Astrocyte (in vitro differentiated cells and primary cell): Measurements from ENCODE around the gene OPA3. TPM values are rescaled to one million over a fixed set of nuclear protein-coding genes. Genes with fewer than 3 reads are reported as not detected.

ENCODE experiments used
- DNase-seq: peaks from one replicate; pipeline ENCODE4 v3.0.0-alpha.2; 2010; ENCODE audit warnings: low read depth
- FAIRE-seq: peaks from 2 replicates; lab custom pipeline; 2011; peaks lifted over from hg19 to GRCh38; lab: Jason Lieb, UNC
- H2AFZ ChIP-seq: 2 replicates; pipeline ENCODE4 v1.6.0; 2012; ENCODE audit warnings: low read depth, low read length, inconsistent platforms
- H3K27ac ChIP-seq: 2 replicates; pipeline ENCODE4 v1.5.1; 2011; ENCODE audit warnings: low read depth, low read length, inconsistent platforms
- H3K27me3 ChIP-seq: 2 replicates; pipeline ENCODE4 v1.6.0; 2011; ENCODE audit warnings: low read length, inconsistent platforms; ENCODE audit not compliant: insufficient read depth
- H3K36me3 ChIP-seq: 2 replicates; pipeline ENCODE4 v1.5.1; 2011; ENCODE audit warnings: low read length, inconsistent platforms; ENCODE audit not compliant: insufficient read depth
- H3K4me1 ChIP-seq: 2 replicates; pipeline ENCODE4 v1.5.1; 2011; ENCODE audit warnings: low read length, inconsistent platforms; ENCODE audit not compliant: insufficient read depth
- H3K4me2 ChIP-seq: 2 replicates; pipeline ENCODE4 v1.6.0; 2012; ENCODE audit warnings: low read length, inconsistent platforms
- H3K4me3 ChIP-seq: 2 replicates; pipeline ENCODE4 v1.5.1; 2011; ENCODE audit warnings: low read depth, mild to moderate bottlenecking, low read length, inconsistent platforms; ENCODE audit not compliant: insufficient read depth
- H3K79me2 ChIP-seq: 2 replicates; pipeline ENCODE4 v1.6.0; 2012; ENCODE audit warnings: mild to moderate bottlenecking, low read length, inconsistent platforms; ENCODE audit not compliant: insufficient read depth
- H3K9ac ChIP-seq: 2 replicates; pipeline ENCODE4 v1.6.0; 2012; ENCODE audit warnings: mild to moderate bottlenecking, low read length, inconsistent platforms
- H3K9me3 ChIP-seq: 2 replicates; pipeline ENCODE4 v1.5.1; 2012; ENCODE audit warnings: low read depth, mild to moderate bottlenecking, low read length, inconsistent platforms; ENCODE audit not compliant: insufficient read depth
- H4K20me1 ChIP-seq: 2 replicates; pipeline ENCODE4 v1.6.0; 2012; ENCODE audit warnings: low read length, inconsistent platforms; ENCODE audit not compliant: insufficient read depth
- H3K27ac Mint-ChIP-seq: one replicate; pipeline ENCODE4 v1.8.0; 2021; ENCODE audit warnings: mild to moderate bottlenecking, mixed read lengths; ENCODE audit not compliant: unreplicated experiment
- H3K27me3 Mint-ChIP-seq: one replicate; pipeline ENCODE4 v1.8.0; 2021; ENCODE audit warnings: low read depth, mixed read lengths; ENCODE audit not compliant: unreplicated experiment
- H3K36me3 Mint-ChIP-seq: one replicate; pipeline ENCODE4 v1.8.0; 2021; ENCODE audit warnings: low read depth, mixed read lengths; ENCODE audit not compliant: unreplicated experiment
- H3K4me1 Mint-ChIP-seq: one replicate; pipeline ENCODE4 v1.8.0; 2021; ENCODE audit warnings: low read depth, mixed read lengths; ENCODE audit not compliant: unreplicated experiment
- H3K4me3 Mint-ChIP-seq: one replicate; pipeline ENCODE4 v1.8.0; 2021; ENCODE audit warnings: mild to moderate bottlenecking, moderate library complexity, mixed read lengths; ENCODE audit not compliant: unreplicated experiment
- H3K9me3 Mint-ChIP-seq: one replicate; pipeline ENCODE4 v1.8.0; 2021; ENCODE audit warnings: mild to moderate bottlenecking, mixed read lengths; ENCODE audit not compliant: unreplicated experiment
- EZH2 ChIP-seq: IDR thresholded peaks from 2 replicates; pipeline ENCODE4 v1.6.1; 2012; ENCODE audit warnings: mild to moderate bottlenecking, low read length, inconsistent platforms; ENCODE audit not compliant: insufficient read depth
- total RNA-seq: library from RNA; stranded (reverse); gene quantifications from 2 replicates; pipeline ENCODE4 v1.2.1, GENCODE V29; 2021
- TF ChIP-seq, protein P1 (sequence below): IDR thresholded peaks from 2 replicates; pipeline ENCODE4 v1.5.1; 2011; ENCODE audit warnings: low read depth, mild to moderate bottlenecking, inconsistent platforms, low read length, moderate library complexity; ENCODE audit not compliant: insufficient read depth

The OPA3 gene
- total RNA-seq, 1 donor from 2014 or later: 12.8 TPM

DNA sequence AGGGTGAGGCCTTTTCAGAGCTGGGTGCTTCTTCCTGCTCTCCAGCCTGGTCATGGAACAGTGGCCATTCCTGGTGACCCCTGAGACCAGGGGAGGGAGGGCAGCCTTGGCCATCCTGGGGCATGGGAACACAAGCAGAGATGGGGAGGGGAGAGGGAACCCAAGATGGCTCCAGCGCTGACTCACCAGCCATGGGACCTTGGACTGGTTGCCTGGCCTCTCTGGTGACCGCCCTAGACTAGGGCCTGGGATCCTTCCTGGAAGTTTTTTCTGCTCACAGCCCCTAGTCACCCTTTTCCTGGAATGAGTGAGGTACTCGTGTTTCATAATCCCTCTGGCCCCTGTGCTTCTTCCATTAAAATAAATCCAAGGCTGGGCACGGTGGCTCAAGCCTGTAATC, 3.3 kb upstream of the OPA3 start:
- Mint-ChIP-seq H3K4me1 (peaks cover 2% of the 10 kb centered on the region), H3K36me3 (no peaks in the 10 kb centered on the region), H3K27ac (no peak overlapping the region), H3K27me3 (peaks cover 4% of the 10 kb centered on the region), H3K9me3 (peaks cover 2% of the 10 kb centered on the region), H3K4me3 (no peak overlapping the region)
- Histone ChIP-seq H3K9me3 (no peaks in the 10 kb centered on the region), H3K27me3 (no peaks in the 10 kb centered on the region), H3K27ac (no peak overlapping the region), H3K4me1 (peaks cover 9% of the 10 kb centered on the region), H3K79me2 (peaks cover 12% of the 10 kb centered on the region), H3K9ac (no peak overlapping the region), H4K20me1 (no peaks in the 10 kb centered on the region), H2AFZ (no peak overlapping the region), H3K4me2 (no peak overlapping the region), H3K36me3 (no peaks in the 10 kb centered on the region), H3K4me3 (no peak overlapping the region)
- DNase-seq (no peak), FAIRE-seq (no peak)
- TF ChIP-seq, protein P1, sequence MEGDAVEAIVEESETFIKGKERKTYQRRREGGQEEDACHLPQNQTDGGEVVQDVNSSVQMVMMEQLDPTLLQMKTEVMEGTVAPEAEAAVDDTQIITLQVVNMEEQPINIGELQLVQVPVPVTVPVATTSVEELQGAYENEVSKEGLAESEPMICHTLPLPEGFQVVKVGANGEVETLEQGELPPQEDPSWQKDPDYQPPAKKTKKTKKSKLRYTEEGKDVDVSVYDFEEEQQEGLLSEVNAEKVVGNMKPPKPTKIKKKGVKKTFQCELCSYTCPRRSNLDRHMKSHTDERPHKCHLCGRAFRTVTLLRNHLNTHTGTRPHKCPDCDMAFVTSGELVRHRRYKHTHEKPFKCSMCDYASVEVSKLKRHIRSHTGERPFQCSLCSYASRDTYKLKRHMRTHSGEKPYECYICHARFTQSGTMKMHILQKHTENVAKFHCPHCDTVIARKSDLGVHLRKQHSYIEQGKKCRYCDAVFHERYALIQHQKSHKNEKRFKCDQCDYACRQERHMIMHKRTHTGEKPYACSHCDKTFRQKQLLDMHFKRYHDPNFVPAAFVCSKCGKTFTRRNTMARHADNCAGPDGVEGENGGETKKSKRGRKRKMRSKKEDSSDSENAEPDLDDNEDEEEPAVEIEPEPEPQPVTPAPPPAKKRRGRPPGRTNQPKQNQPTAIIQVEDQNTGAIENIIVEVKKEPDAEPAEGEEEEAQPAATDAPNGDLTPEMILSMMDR: no peak
- TF ChIP-seq EZH2: no peak

DNA sequence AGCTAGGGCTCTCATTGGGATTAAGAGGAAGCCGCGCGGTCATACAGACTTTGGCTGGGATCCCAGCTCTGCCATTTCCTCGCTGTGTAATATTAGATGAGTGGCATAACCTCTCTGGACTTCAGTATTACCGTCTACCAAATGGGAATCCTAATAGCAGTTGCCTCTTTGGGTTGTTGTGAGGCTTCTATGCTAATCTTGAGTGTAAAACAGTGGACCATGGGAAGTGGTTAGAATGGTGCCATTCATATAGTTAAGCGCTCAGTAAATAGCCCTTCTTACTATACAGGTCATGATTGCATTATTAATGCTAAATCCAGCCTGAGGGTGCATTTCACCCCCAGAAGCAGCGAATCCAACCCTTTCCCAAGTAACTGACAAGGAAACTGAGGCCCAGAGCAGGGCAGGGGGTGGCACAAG, 566 bp upstream of the OPA3 start:
- peaks cover 23% of the 10 kb centered on the region for H3K79me2 ChIP-seq
- no peaks in the 10 kb centered on the region for H3K9me3 ChIP-seq
- H4K20me1 ChIP-seq: no peaks in the 10 kb centered on the region

DNA sequence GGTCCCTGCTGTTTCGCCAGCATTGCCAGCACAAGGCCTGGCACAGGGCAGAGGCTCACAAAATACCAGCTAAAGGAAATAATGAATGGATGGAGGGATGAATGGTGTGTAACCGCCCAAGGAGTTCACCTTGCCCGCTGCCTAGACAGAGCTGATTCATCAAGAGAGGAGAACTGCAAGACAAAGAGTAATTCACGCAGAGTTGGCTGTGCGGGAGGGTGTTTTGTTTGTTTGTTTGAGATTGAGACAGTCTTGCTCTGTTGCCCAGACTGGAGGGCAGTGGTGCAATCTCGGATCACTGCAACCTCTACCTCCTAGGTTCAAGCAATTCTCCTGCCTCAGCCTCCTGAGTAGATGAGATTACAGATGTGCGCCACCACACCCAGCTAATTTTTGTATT, 3.0 kb downstream of the OPA3 start:
- no peak overlapping the region for H3K4me2 ChIP-seq
- H3K27ac ChIP-seq: no peak overlapping the region
- no peaks in the 10 kb centered on the region for H3K36me3 ChIP-seq
- FAIRE-seq: no peak
- H3K79me2 ChIP-seq: peaks cover 27% of the 10 kb centered on the region
- Mint-ChIP-seq H3K9me3 (no peaks in the 10 kb centered on the region), H3K36me3 (no peaks in the 10 kb centered on the region), H3K4me1 (peaks cover 21% of the 10 kb centered on the region), H3K4me3 (no peak overlapping the region), H3K27ac (no peak overlapping the region), H3K27me3 (no peaks in the 10 kb centered on the region)
- H4K20me1 ChIP-seq: no peaks in the 10 kb centered on the region
- no peak overlapping the region for H3K4me3 ChIP-seq
- TF ChIP-seq, protein P1: no peak
- TF ChIP-seq EZH2: no peak
- H2AFZ ChIP-seq: no peak overlapping the region
- H3K9ac ChIP-seq: no peak overlapping the region
- DNase-seq: no peak
- peaks cover 32% of the 10 kb centered on the region for H3K4me1 ChIP-seq
- no peaks in the 10 kb centered on the region for H3K27me3 ChIP-seq
- no peaks in the 10 kb centered on the region for H3K9me3 ChIP-seq

More for the DNA sequence above, 566 bp upstream of the OPA3 start:
- H3K9me3 Mint-ChIP-seq: peaks cover 2% of the 10 kb centered on the region
- Histone ChIP-seq H3K9ac (peak overlapping the region; percentile 97), H3K27ac (peak overlapping the region; percentile 99), H3K4me1 (peaks cover 17% of the 10 kb centered on the region), H3K4me2 (peak overlapping the region; percentile 83), H3K4me3 (peak overlapping the region; percentile 96), H3K27me3 (no peaks in the 10 kb centered on the region), H2AFZ (peak overlapping the region; percentile 81), H3K36me3 (no peaks in the 10 kb centered on the region)
- no peaks in the 10 kb centered on the region for H3K36me3 Mint-ChIP-seq
- TF ChIP-seq, protein P1: no peak
- no peak for TF ChIP-seq EZH2
- peak overlapping the region; percentile 97 for H3K27ac Mint-ChIP-seq
- peaks cover 3% of the 10 kb centered on the region for H3K4me1 Mint-ChIP-seq
- H3K27me3 Mint-ChIP-seq: no peaks in the 10 kb centered on the region
- H3K4me3 Mint-ChIP-seq: peak overlapping the region; percentile 94
- FAIRE-seq (no peak), DNase-seq (no peak)
